H1 (cell line): Measurements from ENCODE around the gene C1orf115.

Source experiments
- CBX8 ChIP-seq: fragments of 300-800, 300-1000 bp; sonication (generic); IDR thresholded peaks from 2 replicates; pipeline ENCODE4 v1.7.1; 2016; ENCODE audit warnings: low read depth, low read length, borderline replicate concordance
- CEBPB ChIP-seq: IDR thresholded peaks from 2 replicates; pipeline ENCODE4 v1.6.1; 2012; ENCODE audit warnings: low read depth, low read length
- EP300 ChIP-seq, 2 experiments: IDR thresholded peaks; 1 replicate in 1 of 2; 2 replicates in 1 of 2; pipeline ENCODE4 v1.6.1; 2011 to 2012; ENCODE audit warnings: low read depth in 2 of 2, low read length in 2 of 2, mild to moderate bottlenecking in 2 of 2, borderline replicate concordance in 1 of 2, inconsistent platforms in 1 of 2, moderate library complexity in 1 of 2
- GTF2F1 ChIP-seq: IDR thresholded peaks from 2 replicates; pipeline ENCODE4 v1.6.1; 2012; ENCODE audit warnings: low read depth, low read length, improper control_type of control experiment, borderline replicate concordance
- KDM1A ChIP-seq: fragments of 200-600, 300-600 bp; sonication (generic); IDR thresholded peaks from 2 replicates; pipeline ENCODE4 v1.7.1; 2016; ENCODE audit warnings: mild to moderate bottlenecking, low read length, borderline replicate concordance
- KDM5A ChIP-seq: fragments of 200-600 bp; IDR thresholded peaks from 2 replicates; pipeline ENCODE4 v1.7.1; 2012; ENCODE audit warnings: mild to moderate bottlenecking, low read length, inconsistent platforms, mixed read lengths
- POLR2A ChIP-seq, 2 experiments: IDR thresholded peaks; 1 replicate in 1 of 2; 2 replicates in 1 of 2; pipeline ENCODE4 v1.6.1; 2011; ENCODE audit warnings: low read depth in 2 of 2, low read length in 2 of 2, mild to moderate bottlenecking in 2 of 2; ENCODE audit errors: control extremely low read depth in 1 of 2
- RAD21 ChIP-seq, 2 experiments: IDR thresholded peaks in 1 of 2; conservative IDR thresholded peaks in 1 of 2; 2 replicates each; pipeline ENCODE4 v1.6.1; 2011; ENCODE audit warnings: low read depth in 2 of 2, low read length in 2 of 2, improper control_type of control experiment in 1 of 2, inconsistent platforms in 1 of 2, mild to moderate bottlenecking in 1 of 2, moderate library complexity in 1 of 2
- RXRA ChIP-seq: IDR thresholded peaks from 2 replicates; pipeline ENCODE4 v1.6.1; 2011; ENCODE audit warnings: low read depth, mild to moderate bottlenecking, low read length, moderate library complexity; ENCODE audit not compliant: insufficient read depth
- SRF ChIP-seq: IDR thresholded peaks from 2 replicates; pipeline ENCODE4 v1.6.1; 2011; ENCODE audit warnings: mild to moderate bottlenecking, low read depth, low read length, moderate library complexity
- YY1 ChIP-seq: IDR thresholded peaks from 2 replicates; pipeline ENCODE4 v1.6.1; 2011; ENCODE audit warnings: low read depth, mild to moderate bottlenecking, low read length
- TF ChIP-seq, protein P1 (sequence below), 3 experiments: IDR thresholded peaks; 1 replicate in 2 of 3; 2 replicates in 1 of 3; pipeline versions ENCODE4 v1.5.1 to v1.6.1; 2011; ENCODE audit warnings: low read length in 3 of 3, mild to moderate bottlenecking in 3 of 3, inconsistent platforms in 2 of 3, low read depth in 1 of 3, moderate library complexity in 1 of 3; ENCODE audit not compliant: insufficient read depth in 1 of 3; ENCODE audit errors: control extremely low read depth in 1 of 3
- TF ChIP-seq, protein P2 (sequence below): IDR thresholded peaks from 2 replicates; pipeline ENCODE4 v1.6.1; 2011; ENCODE audit warnings: low read depth, mild to moderate bottlenecking, low read length; ENCODE audit not compliant: insufficient read depth
- TF ChIP-seq, protein P3 (sequence below): IDR thresholded peaks from 2 replicates; pipeline ENCODE4 v1.6.1; 2012; ENCODE audit warnings: low read length, inconsistent platforms

DNA sequence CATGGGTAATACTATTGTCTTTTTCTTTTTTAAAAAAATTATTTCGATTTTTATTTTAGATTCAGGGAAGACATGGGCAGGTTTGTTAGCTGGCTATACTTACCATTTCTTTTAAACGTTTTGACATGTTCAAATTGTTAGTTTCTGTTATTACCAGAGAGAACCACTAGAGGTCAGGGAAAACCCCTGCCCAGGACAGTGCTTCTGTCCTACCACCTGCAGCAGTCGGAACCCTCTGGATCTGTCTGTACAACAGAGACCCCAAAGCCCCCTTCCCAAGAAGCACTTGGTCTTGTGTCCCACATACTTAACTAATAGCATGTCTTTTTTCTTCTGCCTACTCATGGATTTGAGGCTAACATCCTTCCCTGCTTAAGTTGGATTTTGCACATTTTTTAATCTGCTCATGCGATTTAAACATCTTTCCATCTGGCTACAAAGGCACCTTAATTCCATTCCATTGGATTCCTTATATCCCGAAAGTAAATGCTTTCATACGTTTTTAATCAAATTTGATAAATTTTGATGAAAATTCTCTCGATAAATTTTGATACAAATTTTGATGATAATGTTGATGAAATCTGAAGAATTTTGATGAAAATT is 10.0 kb upstream of the C1orf115 start:
- TF ChIP-seq, protein P1, sequence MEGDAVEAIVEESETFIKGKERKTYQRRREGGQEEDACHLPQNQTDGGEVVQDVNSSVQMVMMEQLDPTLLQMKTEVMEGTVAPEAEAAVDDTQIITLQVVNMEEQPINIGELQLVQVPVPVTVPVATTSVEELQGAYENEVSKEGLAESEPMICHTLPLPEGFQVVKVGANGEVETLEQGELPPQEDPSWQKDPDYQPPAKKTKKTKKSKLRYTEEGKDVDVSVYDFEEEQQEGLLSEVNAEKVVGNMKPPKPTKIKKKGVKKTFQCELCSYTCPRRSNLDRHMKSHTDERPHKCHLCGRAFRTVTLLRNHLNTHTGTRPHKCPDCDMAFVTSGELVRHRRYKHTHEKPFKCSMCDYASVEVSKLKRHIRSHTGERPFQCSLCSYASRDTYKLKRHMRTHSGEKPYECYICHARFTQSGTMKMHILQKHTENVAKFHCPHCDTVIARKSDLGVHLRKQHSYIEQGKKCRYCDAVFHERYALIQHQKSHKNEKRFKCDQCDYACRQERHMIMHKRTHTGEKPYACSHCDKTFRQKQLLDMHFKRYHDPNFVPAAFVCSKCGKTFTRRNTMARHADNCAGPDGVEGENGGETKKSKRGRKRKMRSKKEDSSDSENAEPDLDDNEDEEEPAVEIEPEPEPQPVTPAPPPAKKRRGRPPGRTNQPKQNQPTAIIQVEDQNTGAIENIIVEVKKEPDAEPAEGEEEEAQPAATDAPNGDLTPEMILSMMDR (IDR thresholded peaks at IDR 0.05; ENCODE audit: control extremely low read depth in 1 of 3, insufficient read depth in 1 of 3, low read depth in 1 of 3, low read length in 3 of 3), result peak; percentile 53 to 79 (median 73)
- TF ChIP-seq CEBPB (no peak), CBX8 (no peak), KDM1A (no peak), POLR2A (IDR thresholded peaks at IDR 0.05; ENCODE audit: control extremely low read depth in 1 of 2, low read depth in 2 of 2, low read length in 2 of 2) (no peak), YY1 (no peak), RXRA (no peak), GTF2F1 (no peak), EP300 (IDR thresholded peaks at IDR 0.05; ENCODE audit: borderline replicate concordance in 1 of 2, low read depth in 2 of 2, low read length in 2 of 2) (no peak), RAD21 (IDR thresholded peaks at IDR 0.05 in 1 of 2, conservative IDR thresholded peaks at IDR 0.05 in 1 of 2; ENCODE audit: low read depth in 2 of 2, low read length in 2 of 2) (peak; percentile 81 to 85), KDM5A (no peak), SRF (no peak)
- TF ChIP-seq, protein P2, sequence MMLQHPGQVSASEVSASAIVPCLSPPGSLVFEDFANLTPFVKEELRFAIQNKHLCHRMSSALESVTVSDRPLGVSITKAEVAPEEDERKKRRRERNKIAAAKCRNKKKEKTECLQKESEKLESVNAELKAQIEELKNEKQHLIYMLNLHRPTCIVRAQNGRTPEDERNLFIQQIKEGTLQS, result no peak
- TF ChIP-seq, protein P3, sequence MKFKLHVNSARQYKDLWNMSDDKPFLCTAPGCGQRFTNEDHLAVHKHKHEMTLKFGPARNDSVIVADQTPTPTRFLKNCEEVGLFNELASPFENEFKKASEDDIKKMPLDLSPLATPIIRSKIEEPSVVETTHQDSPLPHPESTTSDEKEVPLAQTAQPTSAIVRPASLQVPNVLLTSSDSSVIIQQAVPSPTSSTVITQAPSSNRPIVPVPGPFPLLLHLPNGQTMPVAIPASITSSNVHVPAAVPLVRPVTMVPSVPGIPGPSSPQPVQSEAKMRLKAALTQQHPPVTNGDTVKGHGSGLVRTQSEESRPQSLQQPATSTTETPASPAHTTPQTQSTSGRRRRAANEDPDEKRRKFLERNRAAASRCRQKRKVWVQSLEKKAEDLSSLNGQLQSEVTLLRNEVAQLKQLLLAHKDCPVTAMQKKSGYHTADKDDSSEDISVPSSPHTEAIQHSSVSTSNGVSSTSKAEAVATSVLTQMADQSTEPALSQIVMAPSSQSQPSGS, result no peak
